NK-92 (cell line): ENCODE results near the gene C13orf46.

ENCODE experiments used
- DNase-seq: peaks from one replicate; lab custom pipeline; 2025; ENCODE audit not compliant: unreplicated experiment; lab: John Stamatoyannopoulos, UW

C13orf46 gene

DNA sequence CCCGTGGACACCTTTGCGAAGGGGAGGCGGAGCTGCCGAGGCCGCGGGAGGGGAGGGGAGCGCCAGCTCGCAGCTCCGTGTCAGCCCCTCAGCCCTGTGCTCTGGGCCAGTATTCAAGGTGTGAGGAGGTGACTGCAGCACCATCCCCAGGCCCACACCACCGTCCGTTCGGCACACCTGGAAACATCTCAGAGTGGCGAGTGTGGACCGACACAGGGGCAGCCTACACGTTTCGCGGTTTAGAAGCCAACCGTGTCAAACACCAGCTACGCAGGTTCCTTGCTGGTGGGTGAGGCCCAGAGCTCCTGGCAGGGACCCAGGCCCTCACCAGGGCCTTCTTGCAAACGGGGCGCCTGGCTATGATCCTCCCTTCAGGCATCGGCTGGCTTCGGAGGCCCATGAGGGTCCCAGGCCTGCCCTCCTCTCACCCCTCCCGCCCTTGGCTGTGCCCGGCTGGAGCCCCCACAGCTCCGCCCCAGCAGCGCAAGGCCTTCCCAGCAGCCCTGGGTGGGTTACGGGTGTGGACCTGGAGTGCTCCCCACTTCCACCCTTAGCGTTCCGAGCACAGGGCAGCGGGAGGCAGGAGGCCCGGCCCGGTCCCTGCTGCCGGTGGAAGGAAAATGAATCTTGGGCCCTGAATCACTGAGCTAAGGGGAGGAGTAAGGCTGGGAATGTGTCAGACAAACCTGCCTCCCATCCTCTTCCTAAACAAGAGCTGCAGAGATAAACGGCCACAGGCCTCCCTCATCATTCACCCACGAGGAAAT lies 1.2 kb downstream of the C13orf46 start:
- no peak for DNase-seq

DNA sequence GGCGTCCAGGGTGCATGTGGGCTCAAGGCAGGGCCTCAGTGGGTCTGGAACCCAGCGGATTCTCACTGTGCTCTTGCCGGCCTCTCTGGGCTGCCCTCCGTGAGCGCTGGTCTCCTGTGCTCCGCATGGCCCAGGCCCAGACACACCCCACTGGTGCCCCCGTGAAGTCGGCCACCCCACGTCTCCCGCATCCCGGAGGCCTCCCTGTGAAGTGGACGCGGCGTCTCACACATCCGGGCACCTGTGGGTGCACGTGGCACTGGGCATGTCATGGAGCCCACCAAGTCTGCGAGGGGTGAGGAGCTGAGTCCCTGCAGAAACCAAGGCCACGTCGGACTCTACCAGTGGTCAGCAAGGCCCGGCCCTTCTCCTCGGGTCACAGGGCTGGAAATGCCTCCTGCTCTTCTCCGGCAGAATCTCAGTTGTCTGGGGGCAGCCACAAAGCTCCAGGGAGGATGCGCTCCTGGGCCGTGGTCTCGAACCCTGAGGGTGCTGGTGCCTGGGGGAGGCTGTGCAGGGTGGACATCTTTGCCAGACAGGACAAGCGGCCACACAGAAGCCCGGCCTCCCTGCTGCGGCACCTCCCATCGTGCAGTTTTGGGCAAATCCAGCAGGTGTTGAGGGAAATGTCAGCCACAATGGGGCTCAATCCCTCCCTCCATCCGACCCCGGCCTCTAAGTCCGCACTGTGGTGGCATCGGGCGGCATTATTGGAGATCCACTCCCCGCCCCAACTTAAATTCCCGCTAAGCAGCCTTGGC lies 2.2 kb downstream of the C13orf46 start:
- DNase-seq = no peak

DNA sequence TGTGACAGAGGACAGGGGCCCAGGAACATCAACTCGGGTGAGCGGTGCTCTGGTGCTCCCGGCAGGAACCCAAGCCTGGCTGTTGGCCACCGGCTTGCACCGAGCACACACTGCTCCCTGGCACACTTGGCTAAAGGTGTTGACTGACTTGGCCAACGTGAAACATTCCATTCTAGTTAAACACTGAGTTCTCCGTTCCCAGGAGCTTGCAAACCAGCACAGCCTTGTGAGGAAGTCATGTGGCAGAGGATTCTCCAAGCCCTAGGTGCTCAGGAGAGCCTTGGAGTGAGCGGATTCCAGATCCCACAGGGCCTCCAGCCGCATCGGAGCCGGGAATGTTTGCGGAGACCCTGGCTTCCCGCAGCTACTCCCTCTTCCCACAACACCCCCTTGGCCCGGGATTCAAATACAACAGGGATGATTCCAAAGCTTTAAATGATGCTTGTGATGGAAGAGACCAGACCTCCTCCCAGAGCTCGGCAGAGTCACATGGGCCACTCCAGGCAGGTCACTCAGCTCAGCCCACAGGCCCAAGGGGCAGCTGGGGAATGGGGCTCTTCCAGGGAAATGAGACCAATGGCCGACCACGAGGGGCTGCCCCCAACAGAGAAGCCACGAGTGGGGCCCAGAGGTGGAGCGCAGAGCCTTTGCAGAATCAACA lies 2.9 kb downstream of the C13orf46 start:
- no peak for DNase-seq

DNA sequence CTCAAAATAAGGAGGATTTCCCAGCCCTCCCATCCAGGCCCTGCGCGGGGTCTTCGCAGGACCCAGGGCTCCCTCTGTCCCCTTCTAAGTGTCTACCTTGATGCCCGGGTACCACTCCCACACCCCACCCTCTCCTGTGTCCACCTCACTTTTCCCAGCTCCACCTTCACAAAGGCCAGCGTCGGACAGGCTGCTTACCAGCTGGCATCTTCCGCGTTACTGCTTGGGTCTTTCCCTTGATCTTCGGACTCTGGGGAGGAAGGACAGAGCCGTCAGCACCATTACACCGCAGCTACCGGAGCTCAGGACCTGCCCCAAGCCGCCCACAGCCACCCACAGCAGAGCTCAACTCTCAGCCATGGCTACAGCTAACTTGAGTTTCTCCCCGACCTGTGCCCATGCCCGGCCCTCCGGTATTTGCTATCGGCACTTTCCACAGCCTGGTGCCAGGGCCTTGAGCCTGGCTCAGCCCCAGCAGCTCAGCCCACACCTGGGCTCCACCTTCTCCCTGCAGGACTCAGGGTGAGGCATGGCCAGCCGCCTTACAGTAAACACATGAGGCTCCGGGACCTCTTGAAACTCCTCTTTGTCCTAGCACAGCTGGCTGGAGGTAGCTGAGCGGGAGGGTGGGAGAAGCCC lies 3.8 kb downstream of the C13orf46 start:
- DNase-seq = no peak

DNA sequence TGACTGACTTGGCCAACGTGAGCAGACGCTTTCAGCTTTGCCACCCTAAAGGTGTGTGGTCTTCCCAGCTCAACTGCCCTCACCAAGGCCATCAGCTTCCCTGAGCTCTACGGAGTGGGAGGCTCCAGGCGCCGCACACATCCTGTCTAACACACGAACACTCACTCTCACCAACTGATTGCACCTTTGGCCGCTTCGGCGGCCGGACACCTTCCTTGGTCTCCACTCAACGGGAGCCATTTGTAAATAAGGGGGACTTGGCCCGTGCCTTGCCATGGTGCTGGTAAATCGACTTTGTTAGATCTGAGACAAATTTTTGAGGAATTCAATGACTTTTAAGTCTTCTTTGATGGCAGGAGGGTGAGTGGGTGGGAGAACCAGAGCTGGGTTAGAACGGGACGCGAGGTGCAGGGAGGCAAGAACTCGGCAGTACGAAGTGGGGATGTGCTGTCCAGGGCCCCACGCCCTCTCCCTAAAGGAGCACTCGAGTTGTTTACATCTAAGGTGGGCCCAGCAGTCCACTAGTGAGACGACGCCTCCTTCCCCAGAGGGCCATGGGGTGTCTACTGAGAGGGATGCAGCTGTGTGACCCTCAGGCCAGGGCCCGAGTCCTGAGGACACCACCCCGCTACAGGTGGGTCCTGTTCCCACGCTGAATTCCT lies 4.4 kb downstream of the C13orf46 start:
- no peak for DNase-seq

DNA sequence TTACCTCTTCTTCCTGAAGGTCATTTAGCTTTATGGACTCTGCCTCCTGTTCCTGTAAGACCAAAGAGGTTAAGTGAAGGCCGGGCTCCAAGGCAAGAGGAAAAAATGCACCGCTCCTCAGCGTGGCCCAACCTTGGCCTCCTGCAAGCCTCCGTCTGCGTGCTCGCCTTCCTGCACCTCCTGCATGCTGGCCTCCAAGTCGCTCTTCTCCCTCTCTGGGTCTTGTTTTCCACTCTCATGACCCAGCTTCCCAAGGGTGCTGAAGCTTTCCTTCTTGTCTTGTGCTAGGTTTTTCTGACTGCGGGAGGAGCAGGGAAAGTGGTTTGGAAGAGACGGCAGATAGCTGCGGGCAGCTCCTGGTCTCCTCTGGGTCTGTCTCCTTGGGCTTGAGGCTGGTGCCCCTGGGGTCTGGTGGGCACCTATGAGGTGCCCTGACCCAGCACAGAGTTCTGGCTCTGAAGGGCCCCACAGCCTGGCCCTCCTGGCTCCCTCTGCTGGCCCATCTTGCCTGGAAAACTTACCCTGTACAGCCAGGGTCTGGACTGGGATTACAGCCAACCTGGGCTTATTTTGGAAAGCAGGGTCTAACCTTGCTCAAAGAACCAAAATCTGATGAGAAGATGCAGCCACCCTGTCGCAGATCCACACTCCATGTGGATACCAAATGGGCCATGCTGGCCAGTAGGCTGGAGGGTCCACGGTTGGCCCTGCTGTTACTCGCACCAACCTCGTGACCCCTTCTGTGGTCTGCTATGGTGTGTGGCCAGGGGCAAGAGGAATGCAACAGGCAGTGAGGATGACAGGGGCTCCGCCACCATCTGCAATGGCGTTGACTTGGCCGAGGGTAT lies 5.2 kb downstream of the C13orf46 start:
- DNase-seq = no peak

DNA sequence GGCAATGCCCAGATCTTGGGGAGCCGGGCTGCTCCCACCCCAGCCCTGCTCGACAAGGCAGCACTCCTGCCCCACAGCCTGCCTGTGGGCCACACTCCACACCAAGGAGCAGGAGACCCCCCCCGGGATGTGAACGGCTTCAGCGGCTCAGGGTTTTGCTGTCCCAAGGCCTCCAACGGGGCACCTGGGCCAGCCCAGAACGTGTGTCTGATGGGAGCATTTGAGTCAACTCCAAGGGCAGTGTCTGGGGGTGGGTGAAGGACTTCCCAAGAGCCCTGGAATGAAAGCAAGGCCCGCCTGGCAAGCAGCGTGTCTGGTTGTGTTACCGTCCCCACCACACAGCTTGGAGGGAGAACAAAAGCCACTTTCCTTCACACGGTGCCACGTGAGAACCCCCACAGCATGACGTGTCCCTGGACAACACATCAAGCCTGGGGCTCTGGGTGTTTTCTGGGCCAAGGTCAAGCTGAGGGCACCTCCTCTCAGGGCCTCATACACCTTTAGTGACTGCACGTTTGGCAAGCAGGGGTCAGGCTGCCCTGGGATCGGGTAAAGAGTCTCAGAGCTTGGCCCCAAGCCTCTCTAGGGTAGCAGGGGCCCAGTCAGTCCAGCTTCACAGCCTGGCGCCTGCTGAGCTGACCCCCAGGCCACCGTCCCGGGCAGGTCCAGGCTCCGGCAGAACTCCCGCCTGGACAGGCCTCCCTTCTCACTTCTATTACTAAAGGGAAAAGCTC lies 6.0 kb downstream of the C13orf46 start:
- DNase-seq = no peak

DNA sequence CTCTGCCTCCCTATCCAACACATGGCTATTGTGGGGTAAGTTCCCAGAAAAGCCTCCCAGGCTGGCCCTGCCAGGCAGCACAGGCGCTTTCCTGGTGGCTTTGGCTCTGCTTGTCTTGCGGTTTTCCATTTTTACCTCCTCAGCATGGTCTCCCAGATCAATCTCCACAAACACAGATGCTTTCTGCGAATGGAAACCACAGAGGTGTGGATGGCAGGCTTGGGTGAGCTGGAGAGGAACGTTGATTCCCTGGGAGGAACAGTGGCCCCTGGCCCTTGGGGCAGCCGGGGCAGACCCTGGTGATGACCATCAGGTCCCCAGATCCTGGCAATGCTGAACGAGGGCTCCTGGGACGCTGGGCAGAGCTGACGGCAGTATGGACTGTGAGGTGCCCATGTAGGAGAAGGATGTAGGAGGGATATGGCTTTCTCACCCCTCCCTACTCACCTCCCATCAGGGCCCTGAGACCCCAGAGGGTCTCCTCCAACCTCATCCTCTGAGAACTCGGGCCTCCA lies 6.6 kb downstream of the C13orf46 start:
- DNase-seq = no peak

DNA sequence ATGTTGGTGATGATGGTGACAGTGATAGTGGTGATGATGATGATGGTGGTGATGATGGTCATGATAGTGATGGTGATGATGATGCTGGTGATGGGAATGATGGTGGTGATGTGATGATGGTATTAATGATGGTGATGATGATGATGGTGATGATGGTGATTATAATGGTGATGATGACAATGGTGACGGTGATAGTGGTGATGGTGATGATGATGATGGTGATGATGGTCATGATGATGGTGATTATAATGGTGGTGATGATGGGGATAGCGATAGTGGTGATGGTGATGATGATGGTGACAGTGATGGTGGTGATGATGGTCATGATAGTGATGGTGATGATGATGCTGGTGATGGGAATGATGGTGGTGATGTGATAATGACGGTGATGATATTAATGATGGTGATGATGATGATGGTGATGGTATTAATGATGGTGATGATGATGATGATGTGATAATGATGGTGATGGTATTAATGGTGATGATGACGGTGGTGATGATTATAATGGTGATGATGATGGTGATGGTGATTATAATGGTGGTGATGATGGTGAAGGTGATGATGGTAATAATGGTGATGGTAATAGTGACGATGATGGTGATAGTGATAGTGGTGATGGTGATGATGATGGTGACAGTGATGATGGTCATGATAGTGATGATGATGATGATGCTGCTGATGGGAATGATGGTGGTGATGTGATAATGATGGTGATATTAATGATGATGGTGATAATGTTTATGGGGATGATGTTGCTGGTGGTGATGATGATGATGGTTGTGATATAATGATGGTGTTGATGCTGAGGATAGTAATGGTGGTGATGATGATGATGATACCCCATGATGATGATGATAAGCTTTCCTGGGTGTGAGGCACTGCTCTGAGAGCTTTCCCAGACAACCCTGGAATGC lies 7.7 kb downstream of the C13orf46 start:
- no peak for DNase-seq

DNA sequence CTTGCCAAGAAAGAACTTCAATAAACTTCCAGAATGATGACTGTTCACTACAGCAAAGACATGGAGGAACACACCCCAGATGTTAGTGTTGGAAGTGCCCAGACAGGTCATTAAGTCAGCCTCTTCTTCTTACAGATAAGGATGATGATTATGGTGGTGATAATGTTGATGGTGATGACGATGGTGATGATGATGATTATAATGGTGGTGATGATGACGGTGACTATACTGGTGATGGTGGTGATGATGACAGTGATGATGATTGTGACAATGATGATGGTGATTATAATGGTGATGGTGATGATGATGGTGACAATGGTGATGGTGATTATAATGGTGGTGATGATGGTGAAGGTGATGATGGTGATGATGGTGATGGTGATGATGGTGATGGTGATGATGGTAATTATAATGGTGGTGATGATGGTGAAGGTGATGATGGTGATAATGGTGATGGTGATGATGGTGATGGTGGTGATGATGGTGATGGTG lies 8.4 kb downstream of the C13orf46 start:
- no peak for DNase-seq

DNA sequence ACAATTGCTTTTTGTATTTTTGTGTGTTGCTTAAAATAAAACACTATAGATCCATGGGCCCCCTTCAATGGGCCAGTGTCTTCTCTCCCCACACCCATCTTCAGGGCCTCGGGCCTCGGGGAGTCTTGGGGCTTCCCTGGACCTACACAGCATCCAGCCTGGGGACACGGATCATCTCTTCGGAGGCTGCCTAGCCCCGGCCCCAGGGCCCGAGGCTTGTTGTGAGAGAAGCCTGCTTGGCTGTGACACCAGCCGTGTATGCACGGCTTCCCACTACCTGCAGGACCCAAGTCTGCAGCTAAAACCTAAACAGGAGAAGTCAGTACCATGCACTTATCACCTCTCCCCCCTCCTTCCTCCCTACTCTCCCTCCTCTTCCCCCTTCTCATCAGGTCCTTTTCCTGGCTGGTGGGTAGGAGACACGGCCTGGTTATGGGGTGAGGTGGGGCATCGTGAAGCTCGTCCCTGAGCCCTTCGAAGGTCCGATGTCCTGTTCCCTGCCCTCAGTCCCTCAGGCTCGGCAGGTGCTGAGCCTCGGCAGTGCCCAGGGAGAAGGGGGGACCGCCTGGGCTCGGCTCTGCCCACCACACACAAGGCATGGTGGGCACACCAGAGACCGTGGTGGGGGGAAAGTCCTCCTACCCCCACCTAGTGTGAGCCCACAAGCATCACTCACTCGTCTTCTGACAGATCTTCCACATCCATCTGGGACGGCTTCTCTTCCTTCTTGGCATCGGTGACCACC lies 9.5 kb downstream of the C13orf46 start:
- no peak for DNase-seq

DNA sequence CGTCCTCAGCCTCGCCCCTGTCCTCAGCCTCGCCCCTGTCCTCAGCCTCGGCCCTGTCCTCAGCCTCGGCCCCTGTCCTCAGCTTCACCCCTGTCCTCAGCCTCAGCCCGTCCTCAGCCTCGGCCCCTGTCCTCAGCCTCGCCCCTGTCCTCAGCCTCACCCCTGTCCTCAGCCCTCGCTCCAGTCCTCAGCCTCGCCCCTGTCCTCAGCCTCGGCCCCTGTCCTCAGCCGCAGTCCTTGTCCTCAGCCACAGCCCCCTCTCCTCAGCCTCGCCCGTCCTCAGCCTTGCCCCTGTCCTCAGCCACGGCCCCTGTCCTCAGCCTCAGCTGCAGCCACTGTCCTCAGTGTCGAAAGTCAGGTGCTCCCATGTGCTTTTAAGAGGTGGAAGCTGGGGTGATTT lies 10.5 kb downstream of the C13orf46 start:
- no peak for DNase-seq

DNA sequence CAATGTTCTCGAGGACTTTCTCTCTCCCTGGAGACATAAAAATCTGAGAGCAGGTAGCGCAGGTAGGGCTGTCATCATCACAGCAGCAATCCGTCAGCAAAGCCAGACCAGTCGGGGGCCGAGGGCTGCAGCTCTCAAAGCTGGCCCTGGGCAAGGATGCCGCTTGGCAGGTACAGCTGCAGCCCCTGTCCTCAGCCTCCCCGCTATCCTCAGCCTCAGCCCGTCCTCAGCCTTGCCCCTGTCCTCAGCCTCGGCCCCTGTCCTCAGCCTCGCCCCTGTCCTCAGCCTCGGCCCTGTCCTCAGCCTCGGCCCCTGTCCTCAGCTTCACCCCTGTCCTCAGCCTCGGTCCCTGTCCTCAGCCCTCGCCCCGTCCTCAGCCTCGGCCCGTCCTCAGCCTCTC lies 10.9 kb downstream of the C13orf46 start:
- DNase-seq = no peak

DNA sequence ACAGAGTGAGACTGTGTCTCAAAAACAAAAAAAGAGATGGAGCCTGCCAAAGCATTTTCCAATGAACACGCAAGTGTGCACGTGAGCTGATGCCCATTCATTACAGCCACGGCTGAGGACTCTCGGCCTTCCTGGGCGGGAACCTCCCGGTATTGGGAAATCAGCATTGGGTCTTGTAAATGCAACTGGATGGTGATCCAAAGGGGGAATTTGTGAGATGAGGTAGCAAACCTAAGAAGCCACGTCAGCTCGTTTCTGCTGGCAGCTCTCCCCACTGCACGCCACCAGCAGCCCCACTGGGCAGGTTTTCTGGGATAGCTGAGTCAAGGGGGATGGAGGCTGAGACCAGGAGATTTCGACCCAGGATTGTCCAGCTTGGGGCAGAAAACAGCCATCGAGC lies 11.5 kb downstream of the C13orf46 start:
- DNase-seq = no peak

DNA sequence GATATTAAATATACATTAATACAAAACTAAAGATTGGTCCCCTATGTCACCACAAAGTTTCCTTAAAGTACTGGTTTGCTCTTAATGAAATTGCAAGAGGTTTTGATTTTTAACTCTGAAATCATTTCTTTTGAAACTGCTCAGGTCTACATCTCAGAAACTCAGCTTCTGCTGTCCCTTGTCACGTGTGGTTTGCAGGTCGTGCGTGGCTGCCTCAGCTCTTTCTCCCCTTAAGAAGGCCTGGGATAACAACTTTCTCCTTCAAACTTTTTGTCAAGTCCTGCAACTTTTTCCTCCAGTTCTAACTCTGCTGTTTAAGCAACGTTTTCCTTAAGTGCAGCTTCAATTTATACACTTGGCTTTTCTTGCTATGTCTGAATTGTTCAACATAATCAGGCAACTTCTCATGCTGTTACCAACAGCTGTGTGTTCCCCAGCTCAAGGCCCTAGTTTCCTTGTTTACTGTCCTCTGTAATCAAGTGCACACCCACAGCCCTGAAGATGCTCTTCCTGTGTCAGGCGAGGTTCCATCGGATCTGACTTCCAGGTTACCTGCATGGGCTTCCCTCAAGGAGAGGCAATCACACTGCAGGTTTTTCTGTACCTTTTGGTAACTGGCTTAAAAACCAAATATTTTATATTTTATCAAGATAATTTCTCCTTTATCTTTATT lies 13.5 kb downstream of the C13orf46 start:
- DNase-seq = no peak

DNA sequence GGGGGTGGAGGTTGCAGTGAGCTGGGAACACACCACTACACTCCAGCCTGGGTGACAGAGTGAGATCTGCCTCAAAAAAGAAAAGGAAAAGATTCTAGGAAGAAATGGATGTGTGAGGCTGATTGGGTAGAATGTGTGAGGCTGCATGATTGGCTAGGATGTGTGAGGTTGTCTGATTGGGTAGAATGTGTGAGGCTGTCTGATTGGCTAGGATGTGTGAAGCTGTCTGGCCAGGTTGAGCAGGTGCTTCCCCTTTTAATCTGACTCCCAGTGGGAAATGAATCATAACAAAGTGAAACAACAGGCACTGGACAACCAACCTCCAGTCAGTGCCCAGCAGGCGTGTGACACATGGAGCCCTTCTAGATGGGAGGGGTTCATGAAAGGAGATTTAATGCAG lies 14.7 kb downstream of the C13orf46 start:
- no peak for DNase-seq

DNA sequence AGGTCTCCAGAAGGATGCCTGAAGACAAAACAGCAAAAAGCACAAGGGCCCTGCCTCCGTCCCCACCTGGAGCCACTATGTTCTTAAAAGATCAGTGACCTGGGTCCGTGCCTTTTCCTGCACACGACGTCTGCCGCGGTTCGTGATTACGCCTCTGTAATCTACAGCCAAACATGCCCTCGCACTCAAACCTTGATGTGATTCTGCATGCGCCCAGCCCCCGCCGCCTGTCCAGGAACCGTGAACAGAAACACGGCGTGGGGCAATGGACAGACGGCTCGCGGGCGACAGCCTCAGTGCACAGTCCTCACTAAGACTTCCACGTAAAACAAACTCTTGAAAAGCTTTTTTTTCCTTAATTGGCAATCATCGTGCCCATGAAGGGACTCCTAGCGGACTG lies 15.5 kb downstream of the C13orf46 start:
- no peak for DNase-seq
